HG03432 (cell line): ENCODE measurements around the gene MINK1.

Experiments used
- ATAC-seq: cut with Tn5 transposase; IDR thresholded peaks from one replicate; pipeline ENCODE4 v1.9.1; 2021; ENCODE audit warnings: mild to moderate bottlenecking, moderate library complexity; ENCODE audit not compliant: unreplicated experiment

The MINK1 gene

DNA sequence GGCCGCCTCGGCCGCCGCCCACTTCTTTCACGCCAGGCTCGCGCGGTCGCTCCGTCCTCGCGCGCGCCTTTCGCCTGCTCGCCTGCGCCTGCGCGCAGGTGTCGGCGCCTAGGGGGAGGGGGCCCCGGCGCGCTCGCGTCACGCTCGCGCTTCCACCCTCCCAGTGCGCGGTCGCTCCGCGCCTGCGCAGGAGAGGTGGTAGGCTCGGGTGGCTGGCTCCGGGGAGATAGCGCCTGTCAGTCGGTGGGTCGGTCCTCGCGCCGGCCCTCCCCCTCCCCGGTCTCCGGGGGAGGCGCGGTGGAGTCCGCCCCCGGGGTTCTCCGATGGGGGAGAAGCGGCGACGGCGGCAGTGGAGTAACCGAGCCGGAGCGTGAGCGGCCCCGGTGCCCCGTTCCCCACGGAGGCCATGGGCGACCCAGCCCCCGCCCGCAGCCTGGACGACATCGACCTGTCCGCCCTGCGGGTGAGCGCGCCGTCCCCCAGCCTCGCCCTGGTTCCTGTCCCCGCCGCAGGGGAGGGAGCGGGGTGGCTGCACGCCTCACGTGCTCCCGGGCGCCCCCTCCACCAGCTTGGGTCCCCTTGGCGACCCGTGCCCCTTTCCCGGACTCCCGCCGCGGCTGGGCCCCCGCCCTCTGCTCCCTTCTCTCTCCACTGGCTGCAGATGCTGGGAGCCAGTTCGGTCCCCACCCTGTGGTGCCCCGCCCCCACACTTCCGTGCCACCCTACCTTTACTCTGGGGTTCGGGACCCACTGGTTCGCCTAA, at the start of gene MINK1:
Gene MINK1 (plus strand): TSS at position 163 of the 763 bp plus-strand sequence. CDS start 244 bp downstream, at position 407.
- ATAC-seq = peak; percentile 89

DNA sequence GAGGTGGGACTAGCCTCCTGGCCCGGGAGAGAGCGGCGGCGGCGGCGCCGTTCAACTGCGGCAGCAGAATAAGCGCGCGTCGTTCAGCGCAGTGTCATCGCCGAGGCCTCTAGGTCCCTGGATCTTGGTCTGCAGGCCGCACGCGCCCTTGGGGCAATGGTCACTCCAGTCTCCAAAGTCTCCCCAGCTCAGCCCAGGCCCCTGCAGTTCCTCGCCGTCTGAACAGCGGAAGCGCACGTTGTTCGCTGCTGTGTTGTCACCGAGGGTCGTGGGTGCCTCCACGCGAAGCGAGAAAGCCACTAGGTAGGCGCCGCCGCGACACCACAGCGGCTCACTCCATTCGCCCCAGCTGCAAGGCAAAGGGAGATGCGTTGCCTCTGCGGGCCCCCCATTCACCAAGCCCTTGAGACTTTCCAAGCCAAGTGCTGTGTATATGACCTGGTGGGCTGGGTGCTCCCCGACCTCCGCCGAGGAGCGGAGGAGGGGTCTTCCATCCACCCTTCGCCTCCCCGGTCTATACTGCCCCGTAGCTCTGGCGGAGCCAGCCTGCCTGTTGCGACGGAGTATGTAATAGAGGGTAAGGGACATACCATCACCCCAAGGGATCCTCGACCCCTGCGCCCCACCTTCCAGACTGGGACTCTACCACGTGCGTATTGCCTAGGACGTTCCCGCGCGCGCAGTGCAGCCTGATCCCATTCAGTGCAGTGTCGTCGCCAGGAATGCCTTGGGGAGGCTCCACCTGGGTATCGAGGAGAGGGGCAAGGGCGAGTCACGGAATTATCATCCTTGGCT, 47.6 kb upstream of the MINK1 start:
- ATAC-seq = no peak

DNA sequence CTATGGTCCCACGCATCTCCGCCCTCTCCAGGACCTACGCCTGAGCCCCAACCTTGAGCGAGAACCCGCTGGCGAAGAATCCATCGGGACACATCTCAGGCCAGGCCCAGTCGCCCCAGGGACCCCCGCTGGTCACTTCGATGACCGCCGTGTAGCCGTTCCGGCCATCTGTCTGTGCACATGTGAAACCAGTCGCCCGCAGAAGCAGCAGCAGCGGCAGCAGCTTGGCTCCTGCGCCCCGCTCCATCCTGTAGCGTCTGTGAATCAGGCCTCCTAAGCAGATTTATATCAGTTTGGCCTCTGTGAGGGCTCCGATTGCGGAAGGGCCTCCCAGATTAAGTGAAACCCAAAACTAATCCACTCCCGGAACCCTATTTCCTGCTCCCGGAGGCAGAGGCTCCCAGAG, 47.0 kb upstream of the MINK1 start, which contains the start of gene VMO1:
Gene VMO1 (minus strand): TSS at position 259 of the 406 bp plus-strand sequence. CDS start 12 bp downstream, at position 247.
- ATAC-seq = no peak

DNA sequence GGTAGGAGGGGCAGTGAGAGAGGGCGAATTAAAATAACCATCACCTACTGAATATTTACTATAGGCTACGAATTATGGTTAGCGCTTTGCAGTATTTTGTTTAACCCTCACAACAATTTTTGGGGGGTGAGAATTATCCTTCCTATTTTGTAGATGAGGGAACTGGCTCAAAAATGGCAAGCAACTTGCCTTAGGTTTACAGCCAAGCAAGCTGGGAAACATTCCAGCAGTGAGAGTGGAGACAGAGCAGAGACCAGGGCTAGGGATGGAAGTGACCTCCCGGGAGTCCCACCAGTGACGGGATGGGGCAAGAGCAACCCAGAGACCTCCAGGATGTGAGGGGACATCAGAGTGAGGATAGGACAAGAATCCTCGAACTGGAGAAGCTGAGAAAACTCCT, 46.6 kb upstream of the MINK1 start:
- ATAC-seq = no peak

DNA sequence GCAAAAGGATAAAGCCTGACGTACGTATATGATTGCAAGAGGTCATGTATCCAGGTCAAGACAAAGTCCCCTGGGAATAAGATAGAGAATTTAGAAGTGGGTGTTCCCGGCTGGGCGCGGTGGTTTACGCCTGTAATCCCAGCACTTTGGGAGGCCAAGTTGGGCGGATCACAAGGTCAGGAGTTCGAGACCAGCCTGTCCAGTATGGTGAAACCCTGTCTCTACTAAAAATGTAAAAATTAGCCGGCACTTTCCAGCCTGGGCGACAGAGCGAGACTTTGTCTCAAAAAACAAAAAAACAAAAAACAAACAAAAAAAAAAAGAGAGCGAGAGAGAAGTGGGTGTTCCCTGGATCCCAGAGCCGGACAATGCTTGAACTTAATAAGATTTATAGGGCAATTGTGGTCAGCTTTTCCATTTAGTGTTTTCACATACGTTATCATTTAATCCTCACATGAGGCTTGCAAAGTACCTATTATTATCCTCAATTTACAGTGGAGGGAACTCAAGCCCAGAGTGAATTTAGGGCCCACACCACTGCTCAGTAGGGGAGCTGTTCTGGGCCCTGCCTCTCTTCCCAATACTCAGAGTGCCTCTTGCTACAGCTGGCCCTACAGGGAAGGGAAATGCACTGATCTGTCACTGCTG, 44.9 kb upstream of the MINK1 start:
- ATAC-seq = no peak

DNA sequence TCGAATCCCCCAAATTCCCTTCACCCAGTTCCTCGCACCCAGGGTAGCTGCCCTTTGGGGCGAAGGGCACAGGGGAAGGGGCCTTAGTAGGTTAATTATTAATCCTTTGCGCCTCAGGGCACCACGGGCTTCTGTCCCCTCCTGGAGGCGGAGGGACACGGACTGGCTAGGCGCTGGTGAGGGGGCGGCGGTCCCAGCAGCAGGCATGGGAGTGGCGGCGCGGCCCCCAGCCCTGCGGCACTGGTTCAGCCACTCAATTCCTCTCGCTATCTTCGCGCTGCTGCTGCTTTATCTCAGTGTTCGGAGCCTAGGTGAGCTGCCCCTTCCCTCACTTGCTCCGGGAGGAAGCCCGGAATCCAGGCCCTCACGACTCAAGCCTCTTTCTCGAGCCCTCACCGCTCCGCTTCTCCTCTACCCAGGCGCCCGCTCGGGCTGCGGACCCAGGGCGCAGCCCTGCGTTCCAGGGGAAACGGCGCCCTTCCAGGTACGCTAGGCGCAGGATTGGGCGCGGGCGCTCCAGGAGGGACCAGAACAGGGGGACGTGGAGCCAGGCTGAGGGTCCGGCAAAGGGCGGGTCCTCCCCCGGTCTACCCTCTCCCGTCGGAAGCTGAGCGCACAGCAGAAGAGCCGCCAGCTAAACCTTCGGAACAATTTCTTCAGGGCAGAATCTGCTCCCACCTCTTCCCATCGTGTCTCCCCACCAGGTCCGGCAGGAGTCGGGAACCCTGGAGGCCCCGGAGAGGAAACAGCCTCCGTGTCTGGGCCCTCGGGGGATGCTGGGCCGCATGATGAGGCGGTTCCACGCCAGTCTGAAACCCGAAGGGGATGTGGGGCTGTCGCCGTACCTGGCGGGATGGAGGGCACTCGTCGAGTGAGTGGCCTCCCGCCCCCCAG, 44.1 kb upstream of the MINK1 start, which contains the start of gene GLTPD2:
Gene GLTPD2 (plus strand): TSS at position 158 of the 894 bp plus-strand sequence. CDS start 48 bp downstream, at position 206.
- ATAC-seq = no peak

DNA sequence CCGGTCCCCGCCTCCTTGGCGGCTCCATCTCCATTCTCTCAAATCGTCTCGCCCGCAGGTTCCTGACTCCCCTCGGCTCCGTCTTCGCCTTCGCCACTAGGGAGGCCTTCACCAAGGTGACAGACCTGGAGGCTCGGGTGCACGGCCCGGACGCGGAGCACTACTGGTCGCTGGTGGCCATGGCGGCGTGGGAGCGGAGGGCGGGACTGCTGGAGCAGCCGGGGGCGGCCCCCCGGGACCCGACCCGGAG, 43.5 kb upstream of the MINK1 start:
- ATAC-seq = no peak

DNA sequence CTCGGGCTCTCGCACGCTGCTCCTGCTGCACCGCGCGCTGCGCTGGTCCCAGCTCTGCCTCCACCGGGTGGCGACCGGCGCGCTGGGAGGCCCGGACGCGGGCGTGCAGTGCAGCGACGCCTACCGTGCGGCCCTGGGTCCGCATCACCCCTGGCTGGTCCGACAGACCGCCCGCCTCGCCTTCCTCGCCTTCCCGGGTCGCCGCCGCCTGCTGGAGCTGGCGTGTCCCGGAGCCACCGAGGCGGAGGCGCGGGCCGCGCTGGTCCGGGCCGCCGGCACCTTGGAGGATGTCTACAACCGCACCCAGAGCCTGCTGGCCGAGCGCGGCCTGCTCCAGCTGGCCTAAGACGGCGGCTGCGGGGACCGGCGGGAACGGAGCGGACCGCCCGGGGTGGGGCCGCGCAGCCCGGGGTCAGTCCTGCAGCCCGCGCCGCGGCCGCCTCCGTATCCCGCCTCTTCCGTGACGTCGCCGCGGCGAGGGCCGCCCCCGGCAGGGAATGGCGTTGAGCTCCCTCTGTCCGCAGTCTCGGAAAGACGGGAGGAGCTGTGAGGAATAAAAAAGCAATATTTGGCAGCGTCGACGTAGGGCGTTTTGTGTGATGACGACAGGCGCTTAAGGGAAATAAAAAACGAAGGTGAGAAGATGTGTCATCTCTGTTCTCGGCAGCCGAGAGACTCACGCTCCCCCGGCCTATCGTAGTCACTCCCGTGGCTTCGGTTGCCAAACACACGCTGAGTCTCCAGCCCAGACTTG, 43.0 kb upstream of the MINK1 start:
- ATAC-seq = peak; percentile 79

DNA sequence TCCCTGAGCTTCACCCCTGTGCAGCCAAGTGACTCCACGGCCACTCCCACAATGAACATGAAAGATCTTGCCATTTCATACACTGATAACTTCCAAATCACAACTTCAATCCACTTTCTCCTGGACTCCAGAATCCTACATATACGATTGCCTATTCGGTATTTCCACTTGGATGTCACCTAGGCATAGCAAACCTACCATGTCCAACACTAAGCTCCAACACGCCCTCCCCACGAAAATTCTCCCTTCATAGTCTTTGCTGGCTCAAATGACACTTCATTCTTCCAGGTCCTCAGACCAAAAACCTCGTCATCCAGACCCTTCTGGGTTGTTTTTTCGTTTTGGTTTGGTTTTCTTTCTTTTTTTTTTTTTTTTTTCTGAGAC, 42.4 kb upstream of the MINK1 start:
- no peak for ATAC-seq

DNA sequence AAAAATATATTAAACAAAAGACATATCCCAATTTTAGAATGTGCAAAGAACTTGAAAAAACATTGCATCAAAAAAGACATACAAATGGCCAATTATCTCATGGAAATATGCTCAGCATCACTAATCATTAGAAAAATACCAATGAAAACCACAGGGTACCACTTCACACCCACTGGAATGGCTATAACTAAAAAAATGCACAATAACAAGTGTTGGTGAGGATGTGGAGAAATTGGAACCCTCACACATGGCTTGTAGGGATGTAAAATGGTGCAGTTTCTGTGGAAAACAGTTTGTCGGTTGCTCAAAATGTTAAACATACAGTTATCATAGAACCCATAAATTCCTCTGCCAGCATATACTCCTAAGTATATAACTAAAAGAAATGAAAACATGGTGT, 38.0 kb upstream of the MINK1 start:
- no peak for ATAC-seq

DNA sequence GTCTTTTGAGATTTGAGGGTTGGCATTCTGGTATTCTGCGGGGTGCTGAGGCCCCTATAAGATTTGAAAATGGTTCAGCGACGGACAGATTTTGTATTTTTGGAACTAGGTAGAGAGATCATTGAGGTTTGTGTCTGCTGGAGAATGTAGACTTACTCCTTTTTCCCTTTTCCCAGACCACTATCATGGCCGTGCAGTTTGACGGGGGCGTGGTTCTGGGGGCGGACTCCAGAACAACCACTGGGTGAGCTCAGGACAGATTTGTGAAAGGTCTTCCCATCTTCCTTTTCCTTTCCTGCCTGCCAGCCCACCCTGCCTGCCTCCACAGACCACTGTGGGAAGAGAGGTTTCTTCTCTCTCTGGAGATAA, 36.6 kb upstream of the MINK1 start:
- peak; percentile 19 for ATAC-seq

DNA sequence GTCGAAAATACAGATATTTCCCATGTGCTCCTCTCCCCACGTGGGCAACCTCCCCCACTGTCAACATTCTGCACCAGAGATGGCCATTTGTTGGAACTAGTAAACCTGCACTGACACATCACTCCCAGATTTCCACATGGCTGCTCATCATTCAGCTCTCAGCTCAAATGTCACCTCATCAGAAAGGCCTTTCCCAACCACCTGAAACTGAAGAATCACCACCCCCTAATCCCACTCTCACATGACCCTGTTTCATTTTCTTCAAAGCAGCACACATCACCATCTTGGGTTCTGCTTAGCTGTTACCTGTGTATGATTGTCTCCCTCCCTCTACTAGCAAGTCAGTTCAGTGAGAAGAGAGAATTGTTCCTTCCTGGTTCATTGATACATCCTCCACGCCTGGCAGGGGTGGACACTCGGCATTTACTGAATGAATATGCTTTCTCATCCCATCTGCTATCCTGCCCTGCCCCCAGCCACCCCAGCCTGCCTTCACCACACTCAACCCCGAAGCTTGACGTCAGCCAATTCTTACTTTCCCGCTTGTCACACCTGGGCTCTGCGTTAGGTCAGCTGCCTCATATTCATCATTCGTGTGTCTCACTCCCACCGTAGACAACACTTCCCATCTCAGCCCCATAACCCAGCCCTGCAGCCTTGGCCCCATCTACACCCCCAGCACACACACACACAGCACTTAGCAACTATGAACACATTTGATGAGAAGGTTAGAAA, 32.5 kb upstream of the MINK1 start:
- no peak for ATAC-seq

DNA sequence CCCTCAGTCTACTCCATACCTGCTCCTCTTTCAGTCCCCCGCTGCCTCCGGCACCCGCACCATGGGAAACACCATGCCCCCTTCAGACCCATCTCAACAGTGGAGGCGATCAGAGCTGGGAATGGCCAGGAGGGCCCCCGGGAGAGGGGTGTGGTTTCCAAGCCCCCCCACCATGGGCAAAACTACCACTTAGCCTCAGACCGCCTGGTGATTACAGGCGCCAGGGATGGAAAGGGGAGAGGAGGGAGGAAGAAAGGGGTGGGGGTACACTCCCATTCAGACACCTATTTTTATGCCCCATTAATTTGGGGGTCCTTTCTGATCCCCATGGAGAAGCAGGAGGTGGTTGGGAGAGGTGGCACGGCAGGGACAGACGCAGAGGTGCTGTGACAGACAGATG, 30.9 kb upstream of the MINK1 start, which contains the start of gene C17orf114:
Gene C17orf114 (minus strand): TSS at position 101 of the 400 bp plus-strand sequence.
- no peak for ATAC-seq

DNA sequence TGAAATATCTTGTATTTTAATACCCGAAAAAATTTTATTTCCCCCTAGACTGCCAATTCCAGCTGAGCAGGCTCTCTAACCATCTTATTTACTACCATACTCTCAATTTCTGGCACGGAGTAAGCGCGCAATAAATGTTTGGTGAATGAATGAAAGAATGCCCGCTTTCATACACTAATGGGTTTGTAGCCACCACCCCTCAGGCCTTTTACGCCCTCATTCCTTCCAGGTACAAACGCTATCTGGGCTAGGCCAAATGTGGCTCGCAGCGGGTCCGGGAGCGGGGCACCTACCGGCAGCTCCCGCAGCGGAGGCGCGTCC, 26.7 kb upstream of the MINK1 start:
- no peak for ATAC-seq

DNA sequence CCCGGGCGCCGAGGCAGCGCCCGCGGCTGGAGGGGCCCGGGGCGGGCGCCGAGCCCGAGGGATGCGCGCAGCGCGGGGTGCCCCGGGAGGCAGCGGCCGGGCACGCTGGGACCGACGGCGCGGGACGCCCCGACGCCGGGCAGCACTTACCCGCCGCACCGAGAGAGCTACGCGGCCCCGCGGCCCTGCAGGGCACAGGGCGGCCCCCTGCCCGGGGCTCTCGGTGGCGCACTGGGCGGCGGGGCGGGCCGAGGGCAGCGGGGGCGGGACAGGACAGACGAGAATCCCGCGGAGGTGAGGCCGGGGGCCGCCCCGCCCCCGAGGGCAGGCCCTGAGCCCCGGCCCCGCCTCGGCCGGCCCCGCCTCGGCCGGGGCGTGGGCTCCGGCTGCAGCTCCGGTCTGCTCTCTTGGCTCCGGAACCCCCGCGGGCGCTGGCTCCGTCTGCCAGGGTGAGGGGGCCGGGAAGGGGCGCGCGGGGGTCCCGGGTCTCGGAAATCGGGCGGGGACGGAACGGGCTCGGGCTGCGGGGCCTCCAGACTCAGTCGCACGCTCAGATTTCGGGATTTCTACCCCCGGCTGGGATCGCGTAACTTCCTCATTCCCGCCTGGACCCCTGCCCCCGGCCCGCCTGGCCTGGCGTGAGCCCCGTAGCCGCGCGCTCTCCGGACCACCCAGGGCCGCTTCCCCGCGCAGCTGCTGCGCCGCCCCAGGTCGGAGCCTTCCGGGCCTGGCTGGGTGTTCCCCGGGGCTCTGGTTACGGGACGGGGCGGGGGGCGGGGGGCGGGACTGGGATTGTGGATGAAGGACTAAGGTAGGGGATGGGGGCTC, 26.1 kb upstream of the MINK1 start, which contains the start of gene PLD2:
Gene PLD2 (plus strand): TSS at position 376 of the 828 bp plus-strand sequence. CDS start 621 bp downstream, outside the sequence.
- peak; percentile 92 for ATAC-seq

DNA sequence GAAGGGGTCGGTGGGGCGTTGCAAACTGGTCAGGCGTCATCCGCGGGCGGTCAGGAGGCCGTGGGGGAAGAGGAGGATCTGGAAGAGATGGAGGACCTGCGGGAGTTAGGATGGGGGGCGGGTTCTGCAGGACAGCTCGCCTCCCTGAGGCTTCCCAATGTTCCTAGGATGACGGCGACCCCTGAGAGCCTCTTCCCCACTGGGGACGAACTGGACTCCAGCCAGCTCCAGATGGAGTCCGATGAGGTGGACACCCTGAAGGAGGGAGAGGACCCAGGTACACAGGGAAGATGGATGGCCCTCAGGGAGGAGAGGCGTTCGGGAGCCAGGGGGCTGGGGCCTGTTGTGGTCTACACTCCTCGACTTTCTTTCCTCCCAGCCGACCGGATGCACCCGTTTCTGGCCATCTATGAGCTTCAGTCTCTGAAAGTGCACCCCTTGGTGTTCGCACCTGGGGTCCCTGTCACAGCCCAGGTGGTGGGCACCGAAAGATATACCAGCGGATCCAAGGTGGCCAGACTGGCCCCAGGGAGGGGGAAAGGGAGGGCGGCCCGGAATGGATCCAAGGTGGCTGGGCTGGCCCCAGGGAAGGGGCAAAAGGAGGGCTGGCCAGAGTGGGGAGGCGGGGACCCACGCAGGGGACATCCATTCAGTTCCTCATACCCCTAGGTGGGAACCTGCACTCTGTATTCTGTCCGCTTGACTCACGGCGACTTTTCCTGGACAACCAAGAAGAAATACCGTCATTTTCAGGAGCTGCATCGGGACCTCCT, 25.3 kb upstream of the MINK1 start:
- no peak for ATAC-seq

DNA sequence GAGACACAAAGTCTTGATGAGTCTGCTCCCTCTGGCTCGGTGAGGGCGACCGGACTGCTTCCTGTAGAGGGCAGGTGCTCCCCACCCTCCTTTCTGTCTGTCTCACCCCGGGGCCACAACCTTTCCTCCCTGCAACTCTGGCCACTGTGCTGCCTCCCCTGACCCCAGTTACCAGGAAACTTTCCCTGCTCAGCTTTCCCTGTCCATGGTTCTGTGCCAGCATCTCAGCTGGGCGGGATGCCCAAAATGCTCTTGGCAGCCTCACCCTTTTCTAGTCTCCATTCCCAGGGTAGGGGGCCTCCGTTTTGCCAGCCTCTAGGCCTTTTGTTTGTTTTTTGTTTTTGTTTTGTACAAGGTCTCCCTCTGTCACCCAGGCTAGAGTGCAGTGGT, 24.8 kb upstream of the MINK1 start:
- no peak for ATAC-seq
